K562 (cell line): ENCODE measurements around the gene DUOXA2. TPM values are rescaled to one million over a fixed set of nuclear protein-coding genes. Genes with fewer than 3 reads are reported as not detected.

ENCODE experiments used
- ATF3 ChIP-seq, 2 experiments: fragments of 450-650 bp in 1 of 2; sonication (generic) in 1 of 2; formaldehyde crosslinking in 1 of 2; IDR thresholded peaks in 1 of 2; conservative IDR thresholded peaks in 1 of 2; 2 replicates each; pipeline versions ENCODE4 v1.6.1 to v1.8.1; 2016 to 2023; ENCODE audit warnings: mild to moderate bottlenecking in 2 of 2, moderate library complexity in 2 of 2, inconsistent platforms in 1 of 2, missing genetic modification reagents in 1 of 2
- ATF7 ChIP-seq: fragments of 450-650 bp; IDR thresholded peaks from 2 replicates; pipeline ENCODE4 v1.7.1; 2014; ENCODE audit warnings: mild to moderate bottlenecking, moderate library complexity
- BCOR ChIP-seq: fragments of 450-650 bp; IDR thresholded peaks from 2 replicates; pipeline ENCODE4 v1.6.1; 2016
- BDP1 ChIP-seq: IDR thresholded peaks from 3 replicates; pipeline ENCODE4 v1.6.1; 2011; ENCODE audit not compliant: insufficient read length, insufficient read depth
- CREM ChIP-seq: IDR thresholded peaks from 2 replicates; pipeline ENCODE4 v1.6.1; 2014; ENCODE audit warnings: antibody characterized with exemption, low read depth
- DEAF1 ChIP-seq: fragments of 450-650 bp; formaldehyde crosslinking; IDR thresholded peaks from 2 replicates; pipeline ENCODE4 v1.4.0; 2020; ENCODE audit warnings: mild to moderate bottlenecking, moderate library complexity
- HIVEP1 ChIP-seq: fragments of 250-450 bp; sonication (Bioruptor Pico); IDR thresholded peaks from 2 replicates; pipeline ENCODE4 v1.4.0; 2020; ENCODE audit warnings: mild to moderate bottlenecking
- JUND ChIP-seq, 2 experiments: IDR thresholded peaks; 2 replicates in 1 of 2; 3 replicates in 1 of 2; pipeline ENCODE4 v1.6.1; 2011; ENCODE audit warnings: borderline replicate concordance in 2 of 2, low read depth in 2 of 2, low read length in 2 of 2, improper control_type of control experiment in 1 of 2, missing biosample characterization in 1 of 2, missing genetic modification characterization in 1 of 2, missing genetic modification reagents in 1 of 2
- RHOXF2B ChIP-seq: fragments of 250-450 bp; sonication (Bioruptor Pico); conservative IDR thresholded peaks from 2 replicates; pipeline ENCODE4 v1.5.1; 2021
- RNF2 ChIP-seq: sonication (generic); IDR thresholded peaks from 2 replicates; pipeline ENCODE4 v1.6.1; 2016
- SMAD4 ChIP-seq: fragments of 250-450 bp; sonication (Bioruptor Pico); conservative IDR thresholded peaks from 2 replicates; pipeline ENCODE4 v1.8.0; 2021; ENCODE audit warnings: inconsistent platforms, mild to moderate bottlenecking, moderate library complexity
- SMARCA4 ChIP-seq: fragments of 450-650 bp; IDR thresholded peaks from 2 replicates; pipeline ENCODE4 v1.6.1; 2016
- SOX6 ChIP-seq: fragments of 450-650 bp; IDR thresholded peaks from 2 replicates; pipeline ENCODE4 v1.6.1; 2014; ENCODE audit warnings: mild to moderate bottlenecking
- ZKSCAN8 ChIP-seq: fragments of 200-800 bp; sonication (Bioruptor generic); IDR thresholded peaks from 2 replicates; pipeline ENCODE4 v1.6.1; 2016; ENCODE audit warnings: missing genetic modification characterization, missing compliant biosample characterization
- ZNF146 ChIP-seq: IDR thresholded peaks from one replicate; pipeline ENCODE4 v1.6.1; 2018; ENCODE audit warnings: missing compliant biosample characterization; ENCODE audit not compliant: unreplicated experiment
- ZNF232 ChIP-seq: sonication (generic); formaldehyde crosslinking; IDR thresholded peaks from 2 replicates; pipeline ENCODE4 v1.8.0; 2022; ENCODE audit warnings: mild to moderate bottlenecking, missing genetic modification reagents
- polyA plus RNA-seq, 8 experiments: library from polyadenylated mRNA; depleted of rRNA in 4 of 8; stranded (reverse) in 5 of 8; unstranded in 3 of 8; fragments of >200 nt; fragmentation: Nextera tagmentation in 2 of 8; fragmentation: Illumina TruSeq in 1 of 8; extraction: Ambion mirVana in 2 of 8; extraction: Trizol in 1 of 8; gene quantifications; 2 replicates each; pipeline versions ENCODE4 v1.2.1 to v1.2.3, GENCODE V29; 2011 to 2014; ENCODE audit warnings: inconsistent platforms in 1 of 8, missing spikeins in 1 of 8
- total RNA-seq, 7 experiments: library from RNA; depleted of rRNA in 6 of 7; stranded (reverse); fragments of >200 nt in 6 of 7; fragmentation: Illumina TruSeq in 2 of 7; extraction: Trizol in 2 of 7; gene quantifications; 2 replicates each; pipeline versions ENCODE4 v1.2.1 to v1.2.3, GENCODE V29; 2011 to 2021; ENCODE audit warnings: low replicate concordance in 1 of 7
- TF ChIP-seq, protein P1 (sequence below): sonication (generic); formaldehyde crosslinking; IDR thresholded peaks from 2 replicates; pipeline ENCODE4 v1.8.1; 2023; ENCODE audit warnings: mild to moderate bottlenecking, missing genetic modification reagents

DUOXA2 gene
- total and polyA plus RNA-seq, 9 of the 15 experiments (the other 6 are each of a cell fraction or from before 2014, with no cell fraction given), result not detected

DNA sequence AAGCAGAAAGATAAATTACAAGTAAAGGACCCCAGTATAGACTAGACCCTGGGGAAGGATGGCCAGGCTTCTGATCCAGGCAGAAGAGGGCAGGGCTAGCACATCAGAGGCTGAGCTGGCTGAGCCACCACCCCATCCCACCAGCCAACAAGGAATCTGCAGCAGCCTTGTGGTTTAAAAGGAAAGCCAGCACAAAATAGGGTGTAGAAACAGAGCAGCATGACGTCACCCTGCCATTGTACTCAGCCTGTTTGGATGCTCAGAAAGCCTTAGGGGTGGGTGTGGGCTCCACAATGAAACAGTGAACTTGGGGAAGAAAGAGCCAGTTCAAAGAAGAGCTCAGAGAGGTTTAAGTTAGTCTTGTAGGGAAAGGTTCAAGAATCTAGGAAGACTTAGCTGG is 43.8 kb downstream of the DUOXA2 start (continued):
- TF ChIP-seq DEAF1 (CRISPR knock-in tag) (no peak), ATF7 (peak; percentile 91), SOX6 (no peak), ZNF146 (no peak), JUND (IDR thresholded peaks at IDR 0.05; ENCODE audit: borderline replicate concordance, low read depth, low read length) (peak; percentile 79), JUND (tag; IDR thresholded peaks at IDR 0.05; ENCODE audit: borderline replicate concordance, low read depth, low read length) (peak; percentile 77; the same call in 2 of the 3 replicates), ZNF232 (CRISPR knock-in tag) (no peak), ATF3 (IDR thresholded peaks at IDR 0.05) (peak; percentile 95), ATF3 (CRISPR knock-in tag; conservative IDR thresholded peaks at IDR 0.05) (no peak), CREM (0 out of 2 replicates have a peak, but pooled peaks have one; percentile 46), RNF2 (no peak), BCOR (no peak), SMAD4 (no peak), BDP1 (no peak), RHOXF2B (no peak), HIVEP1 (no peak), SMARCA4 (no peak), ZKSCAN8 (CRISPR knock-in tag) (no peak)
- TF ChIP-seq, protein P1, sequence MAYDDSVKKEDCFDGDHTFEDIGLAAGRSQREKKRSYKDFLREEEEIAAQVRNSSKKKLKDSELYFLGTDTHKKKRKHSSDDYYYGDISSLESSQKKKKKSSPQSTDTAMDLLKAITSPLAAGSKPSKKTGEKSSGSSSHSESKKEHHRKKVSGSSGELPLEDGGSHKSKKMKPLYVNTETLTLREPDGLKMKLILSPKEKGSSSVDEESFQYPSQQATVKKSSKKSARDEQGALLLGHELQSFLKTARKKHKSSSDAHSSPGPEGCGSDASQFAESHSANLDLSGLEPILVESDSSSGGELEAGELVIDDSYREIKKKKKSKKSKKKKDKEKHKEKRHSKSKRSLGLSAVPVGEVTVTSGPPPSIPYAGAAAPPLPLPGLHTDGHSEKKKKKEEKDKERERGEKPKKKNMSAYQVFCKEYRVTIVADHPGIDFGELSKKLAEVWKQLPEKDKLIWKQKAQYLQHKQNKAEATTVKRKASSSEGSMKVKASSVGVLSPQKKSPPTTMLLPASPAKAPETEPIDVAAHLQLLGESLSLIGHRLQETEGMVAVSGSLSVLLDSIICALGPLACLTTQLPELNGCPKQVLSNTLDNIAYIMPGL (CRISPR knock-in tag), result no peak
